Measurements from ENCODE around the gene OMP. TPM values are rescaled to one million over a fixed set of nuclear protein-coding genes. Genes with fewer than 3 reads are reported as not detected.
A peak's percentile ranks its signal among the peaks of the same experiment; 100 is the strongest.

Gene OMP
- total RNA-seq, 1 experiment from 2014 or later: not detected

- no peaks in the 10 kb centered on the region for H3K9me3 Mint-ChIP-seq
- no peaks in the 10 kb centered on the region for H3K27me3 Mint-ChIP-seq (ENCODE audit: low read depth)
- POLR2A ChIA-PET: no interaction called here
- no peak overlapping the region for H3K4me3 Mint-ChIP-seq
- ATAC-seq (no peak), DNase-seq (ENCODE audit: low spot score) (no peak)
- CTCF ChIA-PET: interaction anchor here (1.5 to 8.2 kb wide), 6 partner anchors 10 to 64 kb away, joined by 4 to 86 read pairs (median 9); partner anchors contain the start of gene MYO7A
- H3K4me1 Mint-ChIP-seq: peaks cover 12% of the 10 kb centered on the region
- no peaks in the 10 kb centered on the region for H3K36me3 Mint-ChIP-seq
- H3K27ac Mint-ChIP-seq: peak overlapping the region; percentile 70; the same call in 1 of the 2 replicates
- TF ChIP-seq RORB (CRISPR knock-in tag; IDR thresholded peaks at IDR 0.05) (no peak), ZMAT4 (CRISPR knock-in tag; IDR thresholded peaks at IDR 0.05) (no peak), FOXJ3 (CRISPR knock-in tag; IDR thresholded peaks at IDR 0.05; ENCODE audit: borderline replicate concordance) (no peak), ELF4 (CRISPR knock-in tag; IDR thresholded peaks at IDR 0.05; ENCODE audit: low read depth) (no peak), TCF7 (CRISPR knock-in tag; IDR thresholded peaks at IDR 0.05; ENCODE audit: low read depth) (no peak), AR (CRISPR knock-in tag; IDR thresholded peaks at IDR 0.05) (no peak), ATF1 (CRISPR knock-in tag; IDR thresholded peaks at IDR 0.05) (no peak), ZNF532 (CRISPR knock-in tag; IDR thresholded peaks at IDR 0.05; ENCODE audit: borderline replicate concordance) (no peak), ZNF671 (CRISPR knock-in tag; IDR thresholded peaks at IDR 0.05) (no peak), ETV6 (CRISPR knock-in tag; IDR thresholded peaks at IDR 0.05) (no peak)
Measured at GRCh38 chr11:77111946-77112345, 9.3 kb downstream of the OMP start.

GRCh38 chr11:77112641-77113381 is 10.2 kb downstream of the OMP start:
- H3K4me3 Mint-ChIP-seq: no peak overlapping the region
- POLR2A ChIA-PET: interaction anchor here (0.7 kb wide), 1 partner anchor 19 kb away, joined by 3 read pairs; no protein-coding TSS in a partner anchor
- no peak overlapping the region for H3K27ac Mint-ChIP-seq
- H3K9me3 Mint-ChIP-seq: no peaks in the 10 kb centered on the region
- ATAC-seq: no peak
- TF ChIP-seq NFE2L1 (CRISPR knock-in tag; IDR thresholded peaks at IDR 0.05) (0 out of 2 replicates have a peak, but pooled peaks have one; percentile 21), ZBTB21 (CRISPR knock-in tag; IDR thresholded peaks at IDR 0.05; ENCODE audit: borderline replicate concordance) (no peak), MYBL2 (CRISPR knock-in tag; IDR thresholded peaks at IDR 0.05) (no peak), ATF2 (CRISPR knock-in tag; IDR thresholded peaks at IDR 0.05; ENCODE audit: borderline replicate concordance, low read depth) (no peak), PRDM15 (CRISPR knock-in tag; IDR thresholded peaks at IDR 0.05) (no peak), STAT6 (CRISPR knock-in tag; conservative IDR thresholded peaks at IDR 0.05; ENCODE audit: low read depth) (no peak)
- H3K36me3 Mint-ChIP-seq: no peaks in the 10 kb centered on the region
- CTCF ChIA-PET: interaction anchor here (0.7 to 8.2 kb wide), 21 partner anchors 8 to 193 kb away, joined by 3 to 86 read pairs (median 5); partner anchors contain the start of gene MYO7A
- no peaks in the 10 kb centered on the region for H3K27me3 Mint-ChIP-seq (ENCODE audit: low read depth)
- no peak for DNase-seq (ENCODE audit: low spot score)
- peaks cover 12% of the 10 kb centered on the region for H3K4me1 Mint-ChIP-seq
